RWPE2 (cell line): ENCODE measurements around the gene LAMB4.

ENCODE experiments used
- ATAC-seq: fragments of 200-7000 bp; cut with Tn5 transposase; 3 replicates; pipeline ENCODE4 v1.9.1; 2021; ENCODE audit warnings: low read depth
- DNase-seq: peaks from one replicate; pipeline ENCODE4 v3.0.0-alpha.2; 2020; ENCODE audit warnings: low spot score
- H3K27ac ChIP-seq: fragments of 450-650 bp; 2 replicates; pipeline ENCODE4 v1.5.1; 2017; ENCODE audit warnings: mild to moderate bottlenecking; ENCODE audit not compliant: poor library complexity, severe bottlenecking
- H3K27me3 ChIP-seq: fragments of 250-450 bp; sonication (Bioruptor Pico); 2 replicates; pipeline ENCODE4 v1.5.1; 2021; ENCODE audit warnings: mild to moderate bottlenecking, moderate library complexity; ENCODE audit not compliant: insufficient read depth, poor library complexity, severe bottlenecking
- H3K36me3 ChIP-seq: fragments of 250-450 bp; sonication (Bioruptor Pico); 2 replicates; pipeline ENCODE4 v1.5.1; 2020; ENCODE audit warnings: low read depth, mild to moderate bottlenecking, moderate library complexity
- H3K4me1 ChIP-seq: fragments of 250-450 bp; sonication (Bioruptor Pico); 2 replicates; pipeline ENCODE4 v1.5.1; 2021; ENCODE audit warnings: mild to moderate bottlenecking, moderate library complexity; ENCODE audit not compliant: insufficient read depth, poor library complexity, severe bottlenecking
- H3K4me3 ChIP-seq: fragments of 250-450 bp; sonication (Bioruptor Pico); 2 replicates; pipeline ENCODE4 v1.5.1; 2021; ENCODE audit warnings: mild to moderate bottlenecking, moderate library complexity; ENCODE audit not compliant: severe bottlenecking
- H3K9me3 ChIP-seq: fragments of 250-450 bp; sonication (Bioruptor Pico); 2 replicates; pipeline ENCODE4 v1.5.1; 2021; ENCODE audit warnings: mild to moderate bottlenecking, moderate library complexity; ENCODE audit not compliant: severe bottlenecking
- TF ChIP-seq, protein P1 (sequence below): fragments of 450-650 bp; IDR thresholded peaks from one replicate; pipeline ENCODE4 v1.5.1; 2017; ENCODE audit warnings: mild to moderate bottlenecking, moderate library complexity; ENCODE audit not compliant: poor library complexity, severe bottlenecking

Gene LAMB4

DNA sequence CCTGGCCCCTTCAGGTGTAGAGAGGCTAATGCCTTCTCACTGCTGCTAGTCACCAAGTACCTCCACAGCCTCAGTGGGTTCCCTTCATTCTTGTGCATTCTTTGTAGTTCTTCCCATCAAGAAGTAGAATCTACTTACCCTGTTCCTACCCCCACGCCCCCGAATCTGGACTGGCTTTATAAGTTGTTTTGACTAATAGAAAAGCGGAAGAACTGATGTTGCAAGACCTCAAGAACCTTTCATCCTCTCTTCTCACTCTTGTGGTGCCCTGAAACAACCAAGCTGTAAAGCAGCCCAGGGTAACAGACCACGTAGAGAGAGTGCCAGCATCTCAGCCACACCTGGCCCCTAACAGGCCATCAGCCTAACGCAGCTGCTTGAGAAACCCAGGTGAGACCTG is 104.0 kb downstream of the LAMB4 start:
- H3K4me3 ChIP-seq: no peak overlapping the region
- ATAC-seq (no peak), DNase-seq (no peak)
- H3K9me3 ChIP-seq: peaks cover 4% of the 10 kb centered on the region
- H3K4me1 ChIP-seq: peaks cover 10% of the 10 kb centered on the region
- TF ChIP-seq, protein P1, sequence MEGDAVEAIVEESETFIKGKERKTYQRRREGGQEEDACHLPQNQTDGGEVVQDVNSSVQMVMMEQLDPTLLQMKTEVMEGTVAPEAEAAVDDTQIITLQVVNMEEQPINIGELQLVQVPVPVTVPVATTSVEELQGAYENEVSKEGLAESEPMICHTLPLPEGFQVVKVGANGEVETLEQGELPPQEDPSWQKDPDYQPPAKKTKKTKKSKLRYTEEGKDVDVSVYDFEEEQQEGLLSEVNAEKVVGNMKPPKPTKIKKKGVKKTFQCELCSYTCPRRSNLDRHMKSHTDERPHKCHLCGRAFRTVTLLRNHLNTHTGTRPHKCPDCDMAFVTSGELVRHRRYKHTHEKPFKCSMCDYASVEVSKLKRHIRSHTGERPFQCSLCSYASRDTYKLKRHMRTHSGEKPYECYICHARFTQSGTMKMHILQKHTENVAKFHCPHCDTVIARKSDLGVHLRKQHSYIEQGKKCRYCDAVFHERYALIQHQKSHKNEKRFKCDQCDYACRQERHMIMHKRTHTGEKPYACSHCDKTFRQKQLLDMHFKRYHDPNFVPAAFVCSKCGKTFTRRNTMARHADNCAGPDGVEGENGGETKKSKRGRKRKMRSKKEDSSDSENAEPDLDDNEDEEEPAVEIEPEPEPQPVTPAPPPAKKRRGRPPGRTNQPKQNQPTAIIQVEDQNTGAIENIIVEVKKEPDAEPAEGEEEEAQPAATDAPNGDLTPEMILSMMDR: no peak
- no peak overlapping the region for H3K27ac ChIP-seq
- H3K36me3 ChIP-seq: no peaks in the 10 kb centered on the region
- no peaks in the 10 kb centered on the region for H3K27me3 ChIP-seq

DNA sequence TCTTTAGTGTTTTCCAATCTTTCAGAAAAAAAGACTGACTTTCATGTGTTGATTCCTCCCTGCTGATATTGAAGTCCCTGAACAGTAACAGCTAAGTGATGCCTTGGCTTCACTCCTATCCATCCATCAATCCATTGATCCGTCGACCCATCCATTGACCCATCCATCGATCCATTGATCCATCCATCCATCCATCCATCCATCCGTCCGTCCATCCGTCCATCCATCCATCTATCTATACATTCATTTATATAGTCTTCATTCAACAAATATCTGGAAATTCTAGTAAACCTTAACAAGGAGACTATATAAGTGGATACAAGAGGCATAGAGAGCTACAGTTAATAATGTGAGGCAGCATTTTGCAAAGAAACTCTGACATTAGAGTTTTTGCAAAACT is 105.6 kb downstream of the LAMB4 start:
- no peak overlapping the region for H3K27ac ChIP-seq
- no peak for DNase-seq
- H3K27me3 ChIP-seq: no peaks in the 10 kb centered on the region
- H3K4me3 ChIP-seq: no peak overlapping the region
- TF ChIP-seq, protein P1: no peak
- ATAC-seq: no peak
- peaks cover 4% of the 10 kb centered on the region for H3K9me3 ChIP-seq
- peaks cover 4% of the 10 kb centered on the region for H3K4me1 ChIP-seq
- no peaks in the 10 kb centered on the region for H3K36me3 ChIP-seq

DNA sequence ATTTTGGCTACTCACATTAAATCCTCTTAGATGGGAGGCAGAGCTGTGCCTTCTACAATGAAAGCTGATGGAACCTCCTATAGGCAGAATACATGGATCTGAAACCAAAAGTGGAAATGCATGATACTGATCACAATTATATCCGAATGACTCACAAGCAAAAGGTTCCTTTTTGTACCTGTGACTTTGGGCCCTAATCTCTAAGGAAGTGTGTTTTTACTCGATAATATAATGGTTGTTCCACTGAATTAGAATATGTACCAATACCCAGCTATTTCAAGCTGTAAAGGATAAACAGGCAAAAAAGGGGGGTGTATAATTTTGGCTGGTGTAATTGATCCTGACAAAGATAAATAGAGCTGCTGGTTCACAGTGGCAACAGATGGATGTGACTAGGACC is 109.6 kb downstream of the LAMB4 start:
- peaks cover 4% of the 10 kb centered on the region for H3K9me3 ChIP-seq
- H3K4me1 ChIP-seq: peaks cover 27% of the 10 kb centered on the region
- H3K27ac ChIP-seq: no peak overlapping the region
- H3K4me3 ChIP-seq: no peak overlapping the region
- H3K36me3 ChIP-seq: no peaks in the 10 kb centered on the region
- ATAC-seq (no peak), DNase-seq (no peak)
- H3K27me3 ChIP-seq: no peaks in the 10 kb centered on the region
- TF ChIP-seq, protein P1: no peak

DNA sequence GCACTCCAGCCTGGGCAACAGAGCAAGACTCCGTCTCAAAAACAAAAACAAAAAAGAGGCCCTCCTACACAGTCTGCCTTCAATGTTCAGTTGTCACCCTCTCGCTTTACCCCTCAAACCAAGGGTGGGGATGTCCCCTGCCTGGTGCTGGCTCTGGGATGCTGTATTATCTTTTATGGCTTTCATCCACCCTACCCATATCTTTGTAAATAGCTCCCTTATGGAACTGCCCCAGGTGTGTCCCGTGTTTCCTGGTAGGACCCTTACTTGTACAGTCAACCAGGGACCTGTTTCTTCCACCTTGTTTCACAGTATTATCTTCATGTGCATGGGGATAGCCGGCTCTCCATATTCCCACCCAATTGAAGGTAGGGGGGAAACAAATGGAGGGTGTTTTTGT is 111.5 kb downstream of the LAMB4 start:
- H3K4me3 ChIP-seq: no peak overlapping the region
- H3K4me1 ChIP-seq: peaks cover 42% of the 10 kb centered on the region
- H3K36me3 ChIP-seq: no peaks in the 10 kb centered on the region
- DNase-seq: no peak
- no peaks in the 10 kb centered on the region for H3K27me3 ChIP-seq
- H3K27ac ChIP-seq: no peak overlapping the region
- H3K9me3 ChIP-seq: peaks cover 4% of the 10 kb centered on the region
- TF ChIP-seq, protein P1: no peak
- no peak for ATAC-seq

DNA sequence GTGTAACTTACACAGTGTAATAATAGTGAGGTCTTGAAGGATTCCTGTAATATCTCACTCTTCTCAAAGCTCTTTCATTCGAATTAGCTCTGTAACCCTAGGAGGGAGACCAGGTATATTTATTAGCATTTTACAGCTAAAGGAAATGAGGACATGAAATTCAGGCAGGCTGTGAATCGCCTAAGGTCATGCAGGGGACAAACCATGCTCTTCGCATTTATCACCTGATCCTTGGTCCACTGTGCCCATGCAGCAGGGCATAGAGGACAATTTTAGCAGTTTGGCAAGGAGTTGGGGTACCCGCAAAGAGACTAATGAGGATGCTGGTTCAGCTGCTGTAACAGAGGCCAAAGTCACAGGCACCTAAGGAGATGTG is 112.4 kb downstream of the LAMB4 start:
- H3K9me3 ChIP-seq: peaks cover 4% of the 10 kb centered on the region
- H3K4me1 ChIP-seq: peaks cover 42% of the 10 kb centered on the region
- H3K27ac ChIP-seq: peak overlapping the region; percentile 77
- H3K4me3 ChIP-seq: no peak overlapping the region
- no peaks in the 10 kb centered on the region for H3K27me3 ChIP-seq
- TF ChIP-seq, protein P1: no peak
- no peaks in the 10 kb centered on the region for H3K36me3 ChIP-seq
- ATAC-seq (no peak), DNase-seq (no peak)
